ENCODE data around the gene PNPO. TPM values are rescaled to one million over a fixed set of nuclear protein-coding genes. Genes with fewer than 3 reads are reported as not detected.
A peak's percentile ranks its signal among the peaks of the same experiment; 100 is the strongest.

Gene PNPO
- total RNA-seq, 4 donors from 2014 or later, result 14.6 to 33.6 (median 24.7) TPM

- WGBS, result 49% methylated on average over 13 of the region's 15 CpGs
- Histone ChIP-seq H3K9me3 (no peaks in the 10 kb centered on the region), H3K4me3 (peak overlapping the region; percentile 84), H3K27ac (no peak overlapping the region), H3K4me1 (peaks cover 47% of the 10 kb centered on the region), H3K27me3 (no peaks in the 10 kb centered on the region), H3K36me3 (peaks cover 20% of the 10 kb centered on the region)
- no peak for TF ChIP-seq CTCF (IDR thresholded peaks at IDR 0.05)
- TF ChIP-seq EP300 (IDR thresholded peaks at IDR 0.05), result no peak
- no peak for TF ChIP-seq POLR2AphosphoS5 (IDR thresholded peaks at IDR 0.05)
- TF ChIP-seq POLR2A (IDR thresholded peaks at IDR 0.05), result no peak
- DNase-seq (ENCODE audit: low spot score in 2 of 2), result no peak
Measured at GRCh38 chr17:47969930-47970724, 28.8 kb downstream of the PNPO start.

- Histone ChIP-seq H3K27me3 (no peaks in the 10 kb centered on the region), H3K36me3 (peaks cover 28% of the 10 kb centered on the region), H3K9me3 (no peaks in the 10 kb centered on the region), H3K4me3 (peak within 1 kb of the TSS; percentile 84), H3K4me1 (peaks cover 44% of the 10 kb centered on the region), H3K27ac (peak within 1 kb of the TSS; percentile 81)
- WGBS, result 0% methylated on average over 18 of the region's 62 CpGs
- DNase-seq (ENCODE audit: low spot score in 2 of 2), result peak; percentile 100
- TF ChIP-seq POLR2AphosphoS5 (IDR thresholded peaks at IDR 0.05) (peak in 1 of 3 donors; percentile 66), POLR2A (IDR thresholded peaks at IDR 0.05) (peak in 1 of 2 donors; percentile 54), EP300 (IDR thresholded peaks at IDR 0.05) (no peak), CTCF (IDR thresholded peaks at IDR 0.05) (peak; percentile 87 to 100)
Measured at GRCh38 chr17:47970725-47971499, 29.5 kb downstream of the PNPO start, which contains the start of gene CDK5RAP3. Gene CDK5RAP3 (plus strand): TSS chr17:47971113. CDS start chr17:47971147, 34 bp downstream.

- WGBS, result 90% methylated on average over 8 of the region's 8 CpGs
- H3K9me3 ChIP-seq, result no peaks in the 10 kb centered on the region
- peaks cover 25% of the 10 kb centered on the region for H3K4me1 ChIP-seq
- H3K27ac ChIP-seq, result no peak overlapping the region
- DNase-seq (ENCODE audit: low spot score in 2 of 2), result no peak
- peaks cover 54% of the 10 kb centered on the region for H3K36me3 ChIP-seq
- no peak overlapping the region for H3K4me3 ChIP-seq
- no peaks in the 10 kb centered on the region for H3K27me3 ChIP-seq
- TF ChIP-seq POLR2AphosphoS5 (IDR thresholded peaks at IDR 0.05), result no peak
Measured at GRCh38 chr17:47973541-47973940, 32.2 kb downstream of the PNPO start.

- H3K36me3 ChIP-seq, result peaks cover 72% of the 10 kb centered on the region
- DNase-seq (ENCODE audit: low spot score in 2 of 2), result no peak
- 88% methylated on average over 10 of the region's 15 CpGs for WGBS
- no peaks in the 10 kb centered on the region for H3K27me3 ChIP-seq
- TF ChIP-seq CTCF (IDR thresholded peaks at IDR 0.05) (no peak), POLR2A (IDR thresholded peaks at IDR 0.05) (no peak), POLR2AphosphoS5 (IDR thresholded peaks at IDR 0.05) (no peak), EP300 (IDR thresholded peaks at IDR 0.05) (no peak)
- H3K4me1 ChIP-seq, result peaks cover 21% of the 10 kb centered on the region
- no peak overlapping the region for H3K27ac ChIP-seq
- no peak overlapping the region for H3K4me3 ChIP-seq
- no peaks in the 10 kb centered on the region for H3K9me3 ChIP-seq
Measured at GRCh38 chr17:47975189-47975822, 33.9 kb downstream of the PNPO start.

GRCh38 chr17:47975823-47976205, 34.4 kb downstream of the PNPO start:
- Histone ChIP-seq H3K27me3 (no peaks in the 10 kb centered on the region), H3K36me3 (peaks cover 77% of the 10 kb centered on the region), H3K4me1 (peaks cover 17% of the 10 kb centered on the region), H3K27ac (no peak overlapping the region), H3K4me3 (no peak overlapping the region), H3K9me3 (no peaks in the 10 kb centered on the region)
- no peak for DNase-seq (ENCODE audit: low spot score in 2 of 2)
- WGBS, result 89% methylated on average over 10 of the region's 10 CpGs
- no peak for TF ChIP-seq POLR2AphosphoS5 (IDR thresholded peaks at IDR 0.05)
- no peak for TF ChIP-seq EP300 (IDR thresholded peaks at IDR 0.05)
- TF ChIP-seq POLR2A (IDR thresholded peaks at IDR 0.05), result no peak
- no peak for TF ChIP-seq CTCF (IDR thresholded peaks at IDR 0.05)
